Peyer's patch (tissue), 4 donors: ENCODE data around the gene PHYKPL. TPM values are rescaled to one million over a fixed set of nuclear protein-coding genes. Genes with fewer than 3 reads are reported as not detected.

Source experiments
- DNase-seq, 3 donors: peaks; one replicate each; pipeline ENCODE4 v3.0.0-alpha.2; 2017 to 2019
- H3K27ac ChIP-seq, 4 donors: fragments of 200-600 bp; sonication (generic); one replicate each; pipeline ENCODE4 v1.5.1; 2016 to 2019
- H3K27me3 ChIP-seq, 2 donors: fragments of 200-600 bp; sonication (generic); one replicate each; pipeline ENCODE4 v1.5.1; 2019
- H3K36me3 ChIP-seq, 3 donors: fragments of 200-600 bp; sonication (generic); one replicate each; pipeline ENCODE4 v1.5.1; 2016 to 2019
- H3K4me1 ChIP-seq, 4 donors: fragments of 200-600 bp; sonication (generic); one replicate each; pipeline ENCODE4 v1.5.1; 2016 to 2019
- H3K4me3 ChIP-seq, 4 donors: fragments of 200-600 bp; sonication (generic); 1 replicate in 3 of 4; 2 replicates in 1 of 4; pipeline ENCODE4 v1.5.1; 2016 to 2019; ENCODE audit warnings: mild to moderate bottlenecking in 1 of 4
- H3K9me3 ChIP-seq, 4 donors: fragments of 200-600 bp; sonication (generic); one replicate each; pipeline ENCODE4 v1.5.1; 2016 to 2019; ENCODE audit warnings: mild to moderate bottlenecking in 1 of 4
- POLR2A ChIP-seq, 2 donors: fragments of 450-650 bp; IDR thresholded peaks; one replicate each; pipeline ENCODE4 v1.5.1; 2017; ENCODE audit warnings: antibody characterized with exemption in 2 of 2, mild to moderate bottlenecking in 2 of 2, moderate library complexity in 2 of 2
- total RNA-seq, 4 donors: library from RNA; depleted of rRNA; stranded (reverse); fragments of >200 nt; gene quantifications; one replicate each; pipeline ENCODE4 v1.1.0, GENCODE V29; 2016
- TF ChIP-seq, protein P1 (sequence below), 6 experiments: fragments of 450-650 bp in 4 of 6; fragments of 200-600 bp in 2 of 6; sonication (generic) in 1 of 6; IDR thresholded peaks; one replicate each; pipeline ENCODE4 v1.5.1; 2017 to 2019; ENCODE audit warnings: antibody characterized with exemption in 6 of 6, mild to moderate bottlenecking in 3 of 6, moderate library complexity in 1 of 6

The PHYKPL gene
- total RNA-seq, 4 donors from 2014 or later, result 180 to 441 (median 280) TPM

DNA sequence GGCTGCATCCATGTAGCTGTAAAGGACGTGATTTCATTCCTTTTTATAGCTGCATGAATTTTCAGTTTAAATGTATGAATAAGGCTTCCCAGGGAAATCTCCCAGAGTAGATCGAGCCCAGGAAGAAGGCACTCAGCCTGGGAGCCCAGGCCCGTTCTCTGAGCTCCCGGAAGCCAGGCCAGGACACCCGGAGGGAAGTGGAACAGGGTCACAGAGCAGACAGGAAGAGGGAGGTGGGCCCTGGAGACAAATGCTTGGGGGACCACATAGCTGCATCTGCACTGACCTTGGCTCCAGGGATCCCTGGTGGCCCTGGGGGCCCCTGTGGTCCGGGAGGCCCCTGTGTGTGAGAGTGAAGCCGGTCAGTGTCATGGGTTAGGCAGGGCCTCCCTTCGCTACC is 19.7 kb upstream of the PHYKPL start:
- Histone ChIP-seq H3K36me3 (no peaks in the 10 kb centered on the region), H3K4me1 (no peaks in the 10 kb centered on the region), H3K4me3 (no peak overlapping the region), H3K27me3 (no peaks in the 10 kb centered on the region), H3K9me3 (no peaks in the 10 kb centered on the region), H3K27ac (no peak overlapping the region)
- DNase-seq, result no peak
- no peak for TF ChIP-seq POLR2A (IDR thresholded peaks at IDR 0.05)
- TF ChIP-seq, protein P1, sequence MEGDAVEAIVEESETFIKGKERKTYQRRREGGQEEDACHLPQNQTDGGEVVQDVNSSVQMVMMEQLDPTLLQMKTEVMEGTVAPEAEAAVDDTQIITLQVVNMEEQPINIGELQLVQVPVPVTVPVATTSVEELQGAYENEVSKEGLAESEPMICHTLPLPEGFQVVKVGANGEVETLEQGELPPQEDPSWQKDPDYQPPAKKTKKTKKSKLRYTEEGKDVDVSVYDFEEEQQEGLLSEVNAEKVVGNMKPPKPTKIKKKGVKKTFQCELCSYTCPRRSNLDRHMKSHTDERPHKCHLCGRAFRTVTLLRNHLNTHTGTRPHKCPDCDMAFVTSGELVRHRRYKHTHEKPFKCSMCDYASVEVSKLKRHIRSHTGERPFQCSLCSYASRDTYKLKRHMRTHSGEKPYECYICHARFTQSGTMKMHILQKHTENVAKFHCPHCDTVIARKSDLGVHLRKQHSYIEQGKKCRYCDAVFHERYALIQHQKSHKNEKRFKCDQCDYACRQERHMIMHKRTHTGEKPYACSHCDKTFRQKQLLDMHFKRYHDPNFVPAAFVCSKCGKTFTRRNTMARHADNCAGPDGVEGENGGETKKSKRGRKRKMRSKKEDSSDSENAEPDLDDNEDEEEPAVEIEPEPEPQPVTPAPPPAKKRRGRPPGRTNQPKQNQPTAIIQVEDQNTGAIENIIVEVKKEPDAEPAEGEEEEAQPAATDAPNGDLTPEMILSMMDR (IDR thresholded peaks at IDR 0.05), result no peak

DNA sequence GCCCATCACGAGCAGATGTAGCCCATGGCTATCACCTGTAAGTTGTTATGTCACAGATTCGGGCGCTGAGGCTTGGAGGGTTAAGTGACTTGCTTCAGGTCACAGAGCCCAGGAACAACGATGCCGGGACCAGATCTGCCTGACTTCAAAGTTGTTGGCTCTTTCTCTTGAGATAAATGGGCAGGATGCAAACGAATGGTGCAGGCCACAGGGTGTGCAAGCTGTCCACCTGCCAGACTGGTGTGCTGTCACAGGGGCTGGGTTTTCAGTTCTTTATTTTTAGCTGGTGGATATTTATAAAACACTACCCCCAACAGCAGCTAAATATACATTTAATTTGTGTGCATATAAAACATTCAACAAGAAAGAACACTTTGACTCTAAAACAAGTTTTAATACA is 17.7 kb upstream of the PHYKPL start:
- no peaks in the 10 kb centered on the region for H3K36me3 ChIP-seq
- TF ChIP-seq POLR2A (IDR thresholded peaks at IDR 0.05), result no peak
- DNase-seq, result no peak

DNA sequence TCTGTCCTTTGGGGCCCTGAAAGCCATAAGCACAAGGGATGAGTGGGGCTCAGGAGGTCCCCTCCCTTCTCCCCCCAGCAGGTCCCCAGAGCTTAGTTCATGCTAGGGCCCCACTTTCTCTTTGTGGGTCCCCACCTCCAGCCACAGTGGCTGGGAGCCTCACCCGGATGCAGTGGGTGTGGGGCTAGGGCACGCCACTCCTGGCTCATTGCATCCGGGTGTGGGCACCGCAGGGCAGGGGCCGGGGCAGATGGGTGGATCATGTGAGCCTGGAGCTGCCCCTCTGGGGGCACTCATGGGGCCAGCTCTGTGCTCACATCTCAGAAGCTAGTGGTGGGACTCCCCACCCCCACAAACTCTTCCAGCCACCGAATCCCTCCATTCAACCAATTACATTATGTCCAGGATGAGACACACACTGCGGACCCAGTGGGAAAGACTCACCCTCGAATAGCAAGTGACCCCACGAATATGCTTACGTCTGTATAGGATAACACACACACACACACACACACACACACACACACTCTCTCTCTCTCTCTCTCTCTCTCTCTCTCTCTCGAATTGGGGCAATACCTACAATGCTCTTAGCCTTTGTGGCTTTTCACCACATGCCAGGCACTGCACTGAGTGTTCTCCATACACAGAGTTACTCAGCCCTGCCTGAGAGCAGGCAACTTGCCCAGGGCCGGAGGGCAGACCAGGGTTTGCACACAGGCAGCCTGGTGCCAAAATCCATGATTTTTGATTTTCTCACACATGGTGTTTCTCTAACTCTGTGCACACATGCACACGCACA is 16.8 kb upstream of the PHYKPL start:
- Histone ChIP-seq H3K27me3 (no peaks in the 10 kb centered on the region), H3K4me1 (no peaks in the 10 kb centered on the region), H3K36me3 (no peaks in the 10 kb centered on the region), H3K27ac (no peak overlapping the region), H3K4me3 (no peak overlapping the region), H3K9me3 (no peaks in the 10 kb centered on the region)
- TF ChIP-seq, protein P1 (IDR thresholded peaks at IDR 0.05), result no peak
- TF ChIP-seq POLR2A (IDR thresholded peaks at IDR 0.05), result no peak
- no peak for DNase-seq

More for the DNA sequence above, 17.7 kb upstream of the PHYKPL start:
- Histone ChIP-seq H3K4me3 (no peak overlapping the region), H3K9me3 (no peaks in the 10 kb centered on the region), H3K27me3 (no peaks in the 10 kb centered on the region), H3K4me1 (no peaks in the 10 kb centered on the region), H3K27ac (no peak overlapping the region)

DNA sequence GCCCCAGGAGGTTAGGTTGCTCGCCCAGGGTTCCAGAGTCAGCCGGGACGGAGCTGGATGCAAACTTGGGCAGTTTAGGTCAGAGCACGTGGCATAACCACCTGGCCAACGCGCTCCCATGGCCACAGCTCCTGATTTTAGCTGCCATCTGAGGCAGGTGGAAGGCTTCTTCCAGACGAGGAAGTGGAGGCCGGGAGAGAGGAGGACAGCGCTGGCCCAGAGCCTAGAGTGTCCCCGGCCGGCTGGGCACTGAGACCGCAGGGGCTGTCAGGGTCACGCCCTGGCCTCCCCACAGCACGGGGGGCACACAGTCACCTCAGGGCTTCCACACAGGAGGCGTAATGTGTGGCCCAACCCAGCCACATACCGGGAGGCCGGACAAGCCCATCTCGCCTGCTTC is 16.1 kb upstream of the PHYKPL start:
- Histone ChIP-seq H3K4me3 (no peak overlapping the region), H3K9me3 (no peaks in the 10 kb centered on the region), H3K27me3 (no peaks in the 10 kb centered on the region), H3K4me1 (no peaks in the 10 kb centered on the region), H3K36me3 (no peaks in the 10 kb centered on the region), H3K27ac (no peak overlapping the region)
- DNase-seq, result no peak
- no peak for TF ChIP-seq POLR2A (IDR thresholded peaks at IDR 0.05)
- TF ChIP-seq, protein P1 (IDR thresholded peaks at IDR 0.05), result no peak

DNA sequence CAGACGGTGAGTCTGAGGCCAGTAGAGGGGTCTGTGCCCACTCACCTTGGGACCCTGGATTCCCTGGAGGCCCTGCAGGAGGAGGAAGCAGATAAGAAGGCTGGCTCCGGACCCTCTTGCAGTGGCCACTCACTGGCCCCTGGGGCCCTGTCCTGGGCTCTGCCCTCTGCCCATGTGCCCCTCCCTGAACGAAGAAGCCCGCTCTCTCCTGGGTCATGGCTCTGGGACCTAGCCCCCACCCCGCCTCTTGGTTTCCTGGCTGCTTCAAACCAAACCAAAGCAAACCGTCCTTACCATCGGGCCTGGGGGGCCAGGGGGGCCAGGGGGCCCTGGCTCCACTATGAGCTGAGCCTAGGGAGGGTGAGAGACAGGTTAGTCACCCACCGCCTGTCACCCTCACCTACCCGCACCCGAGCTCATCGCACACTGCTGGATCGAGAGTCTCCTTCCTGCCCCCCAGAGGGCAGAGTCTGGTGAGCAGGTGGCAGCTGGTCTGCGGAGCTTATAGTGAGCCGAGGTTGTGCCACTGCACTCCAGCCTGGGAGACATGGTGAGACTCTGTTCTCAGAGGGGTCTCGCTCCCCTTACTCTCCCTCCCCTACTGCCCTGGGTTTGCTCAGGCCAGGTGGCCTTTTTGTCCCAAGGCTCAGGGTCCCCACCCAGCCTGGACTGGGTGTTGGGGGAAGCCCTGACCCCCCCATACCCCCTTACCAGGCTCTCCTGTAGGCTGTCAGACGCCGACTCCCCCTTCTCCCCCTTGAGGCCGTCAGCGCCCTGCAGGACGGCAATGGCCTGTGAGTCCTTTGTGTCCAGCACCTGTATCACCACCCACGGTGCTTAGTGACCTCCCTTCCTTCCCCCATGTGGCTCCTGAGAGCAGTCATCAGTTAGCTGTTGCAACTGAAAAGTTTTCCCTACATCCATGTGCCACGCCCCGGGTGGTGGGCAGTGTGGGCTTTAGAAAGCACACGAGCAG is 15.2 kb upstream of the PHYKPL start:
- no peak overlapping the region for H3K4me3 ChIP-seq
- no peaks in the 10 kb centered on the region for H3K27me3 ChIP-seq
- H3K4me1 ChIP-seq, result no peaks in the 10 kb centered on the region
- no peak overlapping the region for H3K27ac ChIP-seq
- H3K9me3 ChIP-seq, result no peaks in the 10 kb centered on the region
- TF ChIP-seq, protein P1 (IDR thresholded peaks at IDR 0.05), result no peak
- no peak for TF ChIP-seq POLR2A (IDR thresholded peaks at IDR 0.05)
- no peak for DNase-seq
- H3K36me3 ChIP-seq, result no peaks in the 10 kb centered on the region
